Measurements from ENCODE around the gene LMTK3. TPM values are rescaled to one million over a fixed set of nuclear protein-coding genes. Genes with fewer than 3 reads are reported as not detected.

LMTK3 gene
- total RNA-seq, 1 experiment from 2014 or later, result 10.6 TPM

GRCh38 chr19:48469934-48470680 lies 41.5 kb downstream of the LMTK3 start:
- Histone ChIP-seq H3K4me1 (ENCODE audit: control insufficient read depth, insufficient read depth, low read length) (peaks cover 2% of the 10 kb centered on the region), H3K27ac (ENCODE audit: low read length) (peak overlapping the region; percentile 70), H3K4me3 (ENCODE audit: low read depth in 2 of 2, low read length in 2 of 2) (peak overlapping the region; percentile 57 to 81), H3K9me3 (ENCODE audit: control insufficient read depth, insufficient read depth, low read depth, low read length) (no peaks in the 10 kb centered on the region), H3K36me3 (ENCODE audit: control insufficient read depth, insufficient read depth, low read length) (peaks cover 2% of the 10 kb centered on the region; the same call in 1 of the 2 replicates), H3K27me3 (ENCODE audit: control insufficient read depth, insufficient read depth, low read length) (no peaks in the 10 kb centered on the region)
- ATAC-seq (no peak), DNase-seq (ENCODE audit: low read depth, low spot score) (no peak)
- BruUV-seq (replicated peaks), result no TSS peak
- CTCF ChIA-PET, result interaction anchor here (0.5 kb wide), 1 partner anchor 171 kb away, joined by 4 read pairs; no protein-coding TSS in a partner anchor
- in situ Hi-C loops (cut with HindIII; ENCODE audit: low pct_unique_long_range_greater_than_20kb, low sequenced_read_pairs) (no loop called here), intact Hi-C loops (cut with micrococcal nuclease; ENCODE audit: unreplicated experiment) (no loop called here)
- TF ChIP-seq CTCF (IDR thresholded peaks at IDR 0.05), result no peak
- TF ChIP-seq REST (IDR thresholded peaks at IDR 0.05; ENCODE audit: insufficient read depth in 1 of 2, low read depth in 2 of 2, low read length in 1 of 2), result no peak
- TF ChIP-seq SIN3A (IDR thresholded peaks at IDR 0.05; ENCODE audit: borderline replicate concordance, insufficient read depth, low read depth, low read length), result no peak
- no peak for TF ChIP-seq TCF7L2 (IDR thresholded peaks at IDR 0.05; ENCODE audit: low read depth, low read length)
- no peak for TF ChIP-seq POLR2AphosphoS5 (IDR thresholded peaks at IDR 0.05; ENCODE audit: low read depth, low read length)
- POLR2A ChIA-PET, result interaction anchor here (0.7 kb wide), 1 partner anchor 16 kb away, joined by 3 read pairs; no protein-coding TSS in a partner anchor

GRCh38 chr19:48469289-48469881 lies 42.2 kb downstream of the LMTK3 start, which contains the start of gene CYTH2:
Gene CYTH2 (plus strand): TSS chr19:48469369. CDS start chr19:48469508, 139 bp downstream.
- peak within 1 kb of the TSS; percentile 57 to 81 for H3K4me3 ChIP-seq (ENCODE audit: low read depth in 2 of 2, low read length in 2 of 2)
- TF ChIP-seq SIN3A (IDR thresholded peaks at IDR 0.05; ENCODE audit: borderline replicate concordance, insufficient read depth, low read depth, low read length) (no peak), POLR2AphosphoS5 (IDR thresholded peaks at IDR 0.05; ENCODE audit: low read depth, low read length) (peak; percentile 71; the same call in 1 of the 2 replicates), CTCF (IDR thresholded peaks at IDR 0.05) (no peak)
- in situ Hi-C loops (cut with HindIII; ENCODE audit: low pct_unique_long_range_greater_than_20kb, low sequenced_read_pairs), result no loop called here
- no TSS peak for BruUV-seq (replicated peaks)
- peak within 1 kb of the TSS; percentile 76 for H3K27ac ChIP-seq (ENCODE audit: low read length)
- ChIA-PET CTCF (no interaction called here), POLR2A (interaction anchor here (0.7 kb wide), 1 partner anchor 16 kb away, joined by 3 read pairs; no protein-coding TSS in a partner anchor)
- peaks cover 2% of the 10 kb centered on the region; the same call in 1 of the 2 replicates for H3K36me3 ChIP-seq (ENCODE audit: control insufficient read depth, insufficient read depth, low read length)
- peaks cover 2% of the 10 kb centered on the region for H3K4me1 ChIP-seq (ENCODE audit: control insufficient read depth, insufficient read depth, low read length)
- no peaks in the 10 kb centered on the region for H3K27me3 ChIP-seq (ENCODE audit: control insufficient read depth, insufficient read depth, low read length)
- peak; percentile 76 for ATAC-seq
- intact Hi-C loops (cut with micrococcal nuclease; ENCODE audit: unreplicated experiment), result no loop called here
- no peak for DNase-seq (ENCODE audit: low read depth, low spot score)
- H3K9me3 ChIP-seq (ENCODE audit: control insufficient read depth, insufficient read depth, low read depth, low read length), result no peaks in the 10 kb centered on the region
